Measurements from ENCODE around the gene HIVEP3. TPM values are rescaled to one million over a fixed set of nuclear protein-coding genes. Genes with fewer than 3 reads are reported as not detected.

The HIVEP3 gene
- total and polyA plus RNA-seq, 2 of the 13 experiments (the other 11 are each of a cell fraction or from before 2014, with no cell fraction given): 0.05 TPM; not detected in 1

GRCh38 chr1:41849211-41849759 is 69.4 kb downstream of the HIVEP3 start (continued):
- TF ChIP-seq ZNF142 (CRISPR knock-in tag; IDR thresholded peaks at IDR 0.05): no peak

DNA sequence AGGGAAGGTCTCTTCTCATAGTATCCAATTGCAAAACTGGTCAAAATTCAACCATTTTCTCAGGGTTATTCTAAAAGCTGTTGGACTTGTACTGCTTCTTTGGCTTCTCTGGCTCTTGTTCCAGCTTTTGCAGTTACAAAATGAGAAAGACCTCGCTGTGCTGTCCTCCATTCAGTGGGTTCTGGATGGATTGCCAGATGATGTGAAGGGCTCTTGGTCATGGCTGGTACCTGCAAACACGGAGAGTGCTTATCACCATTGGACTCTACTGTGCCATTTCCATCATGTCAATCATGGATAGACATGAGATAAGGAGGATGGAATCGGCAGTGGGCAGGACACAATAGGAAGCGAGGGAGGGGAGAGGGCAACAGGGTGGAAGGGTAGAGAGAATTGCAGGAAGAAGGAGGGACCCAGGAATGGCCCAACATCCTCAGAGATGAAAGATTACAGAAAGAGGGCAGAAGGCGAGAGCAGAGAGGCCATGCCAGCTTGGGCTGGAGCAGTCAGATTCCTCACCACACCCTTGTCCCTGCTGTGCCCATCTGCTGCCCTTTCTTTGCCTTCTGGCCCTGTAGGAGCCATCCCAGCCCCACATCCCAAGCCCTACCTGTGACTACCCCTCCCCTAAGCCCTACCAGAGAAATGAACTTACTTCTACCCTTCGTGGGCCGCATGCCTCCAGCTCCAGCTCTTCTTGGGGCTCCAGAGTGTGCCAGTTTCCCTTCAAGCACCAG is 70.3 kb downstream of the HIVEP3 start:
- POLR2A ChIA-PET: no interaction called here
- DNase-seq (ENCODE audit: low spot score) (no peak), ATAC-seq (no peak), FAIRE-seq (no peak)
- no peaks in the 10 kb centered on the region for H3K36me3 ChIP-seq (replicated peaks in 1 of 2; ENCODE audit: control insufficient read depth in 1 of 2, insufficient read depth in 2 of 2, low read length in 2 of 2)
- no peak overlapping the region for H3K4me3 ChIP-seq (replicated peaks in 1 of 3; ENCODE audit: insufficient read depth in 1 of 3, low read depth in 2 of 3, low read length in 3 of 3)
- in situ Hi-C loops (cut with HindIII; ENCODE audit: extremely low pct_ligation_motif_present, low pct_unique_long_range_greater_than_20kb): no loop called here
- TF ChIP-seq RARG (CRISPR knock-in tag; IDR thresholded peaks at IDR 0.05; ENCODE audit: low read depth): no peak
- TF ChIP-seq ZNF441 (CRISPR knock-in tag; IDR thresholded peaks at IDR 0.05; ENCODE audit: borderline replicate concordance): no peak
- no peaks in the 10 kb centered on the region for H4K20me1 ChIP-seq (ENCODE audit: insufficient read depth, low read length)
- H2AFZ ChIP-seq (ENCODE audit: low read length): no peak overlapping the region
- H3K4me1 ChIP-seq (ENCODE audit: insufficient read depth, low read length): no peaks in the 10 kb centered on the region
- H3K27ac ChIP-seq (ENCODE audit: extremely low read length, insufficient read depth, low read length): no peak overlapping the region
- 0% methylated on average over 7 of the region's 7 CpGs for WGBS (ENCODE audit: low lambda C conversion rate)
- H3K27me3 ChIP-seq (ENCODE audit: control insufficient read depth in 1 of 2, insufficient read depth in 2 of 2, low read length in 2 of 2): peaks cover 2 to 7% of the 10 kb centered on the region in 2 experiments; a peak in 4 of 5 replicates
- CTCF ChIA-PET (ENCODE audit: low intra/inter-chr PET ratio, low total read pairs): no interaction called here
- no TSS peak for BruUV-seq (replicated peaks)
- no peaks in the 10 kb centered on the region for H3K79me2 ChIP-seq (ENCODE audit: insufficient read depth, low read length)
- H3K9ac ChIP-seq (ENCODE audit: insufficient read depth, low read depth, low read length): no peak overlapping the region
- intact Hi-C loops (cut with micrococcal nuclease; ENCODE audit: unreplicated experiment): no loop called here
- H3K9me3 ChIP-seq (ENCODE audit: low read length): no peaks in the 10 kb centered on the region
- no peak overlapping the region for H3K4me2 ChIP-seq (ENCODE audit: low read depth, low read length)

Data from HepG2 (cell line).